Activated CD4-positive, alpha-beta T cell treated with anti-CD3 and anti-CD28 coated beads, Interleukin-2, amount 50 U/mL, for 24 hours (primary cell): ENCODE results near the gene HOATZ.
A peak's percentile ranks its signal among the peaks of the same experiment; 100 is the strongest.

Source experiments
- DNase-seq, 2 donors: peaks; one replicate each; pipeline ENCODE4 v3.0.0-alpha.2; 2020; ENCODE audit warnings: low read depth in 1 of 2, low spot score in 1 of 2

The HOATZ gene

GRCh38 chr11:111521135-111521534 lies 6.6 kb downstream of the HOATZ start:
- no peak for DNase-seq

GRCh38 chr11:111522426-111522825 lies 7.8 kb downstream of the HOATZ start:
- no peak for DNase-seq

GRCh38 chr11:111523343-111523742 lies 8.8 kb downstream of the HOATZ start:
- no peak for DNase-seq

DNA sequence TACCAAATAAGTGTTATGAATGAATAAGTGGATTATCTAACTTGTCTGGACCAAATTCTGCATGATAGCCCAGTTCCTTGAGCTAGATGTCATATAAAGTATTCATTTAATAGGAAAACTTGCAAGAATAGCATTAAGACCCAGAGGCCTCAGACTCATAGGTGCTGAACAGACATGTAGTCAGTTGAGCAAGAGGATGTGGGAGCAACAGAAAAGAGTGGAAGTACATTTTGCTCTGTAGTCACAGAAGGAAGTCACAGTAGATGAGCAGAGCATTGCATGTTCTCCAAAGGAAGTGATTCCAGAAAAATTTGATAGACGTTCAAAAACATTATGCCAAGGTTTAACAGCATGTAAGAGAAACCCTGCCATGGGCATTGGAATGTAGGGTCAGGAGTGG lies 9.5 kb downstream of the HOATZ start:
- DNase-seq: no peak

GRCh38 chr11:111525456-111525855 lies 10.9 kb downstream of the HOATZ start:
- DNase-seq: no peak

DNA sequence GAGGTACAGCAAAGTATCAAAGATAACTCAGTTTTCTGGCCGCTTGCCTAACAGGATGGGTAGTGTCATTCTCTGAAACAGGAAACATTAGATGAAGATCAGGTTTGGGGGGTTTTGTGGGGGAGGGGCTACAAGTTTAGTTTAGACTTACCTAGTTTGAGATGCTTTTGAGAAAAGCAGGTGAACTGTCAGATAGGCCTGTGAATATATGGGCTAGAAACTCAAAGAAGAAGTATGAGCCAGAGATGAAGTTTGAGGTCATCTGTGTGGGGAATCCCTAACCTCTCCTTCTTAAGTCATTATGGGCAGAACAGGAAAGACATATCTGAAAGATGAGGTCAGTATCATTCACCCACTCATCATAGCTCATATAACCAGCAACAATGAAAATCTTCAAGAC lies 11.9 kb downstream of the HOATZ start:
- DNase-seq: no peak

DNA sequence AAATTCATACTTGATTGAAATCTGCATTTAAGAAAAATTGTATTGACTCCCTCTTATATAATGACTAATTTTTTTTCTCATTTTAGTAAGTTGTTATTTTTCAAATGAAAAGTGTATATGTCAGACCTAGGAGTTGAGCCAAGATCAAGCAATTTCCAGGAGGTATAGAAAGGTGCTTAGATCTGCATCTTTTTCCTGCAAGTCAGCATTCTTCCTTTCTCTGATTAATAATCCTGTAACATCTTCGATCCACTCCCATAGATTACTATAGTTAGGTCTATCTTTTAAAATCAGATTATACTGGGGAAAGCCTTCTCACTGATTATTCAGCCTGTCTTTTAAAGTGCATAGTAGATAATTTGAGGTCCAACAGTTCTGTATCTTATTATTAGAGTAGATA lies 12.7 kb downstream of the HOATZ start:
- no peak for DNase-seq

DNA sequence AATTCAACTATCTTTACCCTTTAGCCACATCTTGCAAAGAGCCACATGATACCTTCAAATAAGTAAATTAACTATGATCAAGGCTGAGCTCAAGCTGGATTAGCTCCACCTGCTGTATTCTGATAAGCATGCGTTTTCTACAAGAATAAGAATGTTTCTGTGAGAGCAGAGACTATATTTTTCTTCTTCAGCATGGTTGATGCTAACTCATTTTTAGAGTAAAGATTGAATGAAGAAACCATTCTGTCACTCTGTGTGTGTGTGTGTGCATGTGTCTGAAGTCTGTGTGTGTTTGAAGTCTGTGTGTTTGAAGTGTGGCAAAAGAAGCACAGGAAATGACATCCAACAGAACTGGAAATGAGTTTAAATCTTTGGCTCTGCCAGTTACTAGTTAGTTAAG lies 14.0 kb downstream of the HOATZ start:
- no peak for DNase-seq

- DNase-seq: no peak
These were observed 15.5 kb downstream of the HOATZ start for GRCh38 chr11:111530091-111530490.

DNA sequence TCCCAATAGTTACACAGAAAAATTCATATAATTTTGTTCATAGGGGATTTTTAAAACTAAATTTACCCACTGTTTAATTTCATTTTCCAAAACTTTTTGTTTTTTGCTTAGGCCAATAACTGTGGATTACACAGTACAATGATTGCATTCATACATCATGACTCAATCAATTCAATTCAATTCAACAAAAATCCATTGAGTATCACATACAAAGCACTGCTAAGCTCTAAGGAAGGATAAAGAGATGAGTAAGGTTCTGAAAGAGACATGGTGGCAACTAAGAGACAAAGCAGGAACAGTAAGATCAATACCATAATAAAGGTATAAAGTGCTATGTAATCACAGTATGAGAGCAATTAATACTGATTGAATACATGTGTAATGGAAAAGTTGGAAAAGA lies 16.6 kb downstream of the HOATZ start:
- DNase-seq: no peak

DNA sequence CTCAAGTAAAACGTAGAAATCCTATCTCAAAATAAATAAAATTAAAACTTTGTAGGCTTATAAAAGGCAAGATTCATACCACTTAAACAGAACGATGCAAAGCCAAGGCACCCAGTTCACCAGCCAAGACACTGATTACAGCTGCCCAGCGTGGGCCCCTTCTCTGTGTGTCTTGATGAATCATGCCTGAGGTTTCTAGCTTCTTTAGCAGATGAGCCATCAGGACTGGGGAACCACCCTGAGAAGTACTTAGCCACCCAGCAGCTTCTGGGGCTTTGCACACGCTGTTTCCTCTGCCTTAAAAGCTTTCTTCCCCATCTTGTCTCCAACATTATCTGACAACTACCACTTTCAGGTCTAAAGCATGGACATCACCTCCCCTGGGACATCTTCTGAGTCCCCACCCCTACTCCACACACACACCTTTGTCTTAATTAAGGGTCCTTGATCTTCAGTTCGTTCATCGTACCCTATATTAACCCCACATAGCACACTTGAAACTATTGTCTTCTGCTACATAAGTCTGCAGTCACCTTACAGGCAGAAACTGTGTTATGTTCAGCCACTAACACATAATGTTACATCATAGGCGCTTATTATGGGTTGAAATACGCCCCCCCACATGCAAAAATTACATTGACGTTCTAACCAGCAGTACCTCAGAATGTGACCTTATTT lies 17.2 kb downstream of the HOATZ start:
- DNase-seq: peak in 1 of 2 donors; percentile 72

DNA sequence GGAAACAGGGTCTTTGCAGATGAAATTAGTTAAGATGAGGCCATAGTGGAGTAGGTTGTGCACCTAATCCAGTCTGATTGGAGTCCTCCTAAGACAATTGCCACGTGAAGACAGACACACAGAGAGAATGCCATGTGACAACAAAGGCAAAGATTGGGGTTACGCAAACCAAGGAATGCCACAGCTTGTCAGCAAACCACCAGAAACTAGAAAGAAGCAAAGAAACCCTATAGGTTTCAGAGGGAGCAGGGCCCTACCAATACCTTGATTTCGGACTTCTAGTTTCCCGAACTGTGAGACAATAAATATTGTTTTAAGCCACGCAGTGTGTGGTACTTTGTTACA lies 17.8 kb downstream of the HOATZ start:
- no peak for DNase-seq

- DNase-seq: no peak
These were observed 20.7 kb downstream of the HOATZ start for GRCh38 chr11:111535281-111535680.

DNA sequence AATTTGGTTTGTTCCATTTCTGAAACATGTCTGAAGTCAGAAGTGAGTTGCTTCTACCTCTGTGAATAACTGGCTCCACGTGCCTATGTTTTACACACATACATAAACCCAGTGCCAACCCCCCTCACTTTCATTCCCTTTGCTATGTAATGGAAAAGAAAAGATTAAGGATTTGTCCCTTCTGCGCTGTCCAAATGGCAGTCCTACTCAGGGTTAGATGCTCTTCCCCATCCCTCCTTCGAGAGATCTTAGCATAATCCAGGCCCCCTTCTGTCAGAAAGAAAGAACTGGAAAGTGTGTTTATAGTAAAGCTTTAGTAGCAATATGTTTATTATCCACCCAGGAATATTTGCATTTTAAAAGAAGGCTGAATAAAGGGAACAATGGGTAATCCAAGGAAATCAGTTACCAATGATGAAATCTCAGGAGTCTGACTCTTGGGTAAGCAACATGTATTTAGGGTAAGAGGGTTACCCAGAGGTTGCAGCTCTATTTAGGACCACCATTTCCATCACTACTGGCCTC lies 22.8 kb downstream of the HOATZ start:
- no peak for DNase-seq

- DNase-seq: no peak
These were observed 24.0 kb downstream of the HOATZ start for GRCh38 chr11:111538407-111539114.

- no peak for DNase-seq
These were observed 25.0 kb downstream of the HOATZ start for GRCh38 chr11:111539426-111540113.

DNA sequence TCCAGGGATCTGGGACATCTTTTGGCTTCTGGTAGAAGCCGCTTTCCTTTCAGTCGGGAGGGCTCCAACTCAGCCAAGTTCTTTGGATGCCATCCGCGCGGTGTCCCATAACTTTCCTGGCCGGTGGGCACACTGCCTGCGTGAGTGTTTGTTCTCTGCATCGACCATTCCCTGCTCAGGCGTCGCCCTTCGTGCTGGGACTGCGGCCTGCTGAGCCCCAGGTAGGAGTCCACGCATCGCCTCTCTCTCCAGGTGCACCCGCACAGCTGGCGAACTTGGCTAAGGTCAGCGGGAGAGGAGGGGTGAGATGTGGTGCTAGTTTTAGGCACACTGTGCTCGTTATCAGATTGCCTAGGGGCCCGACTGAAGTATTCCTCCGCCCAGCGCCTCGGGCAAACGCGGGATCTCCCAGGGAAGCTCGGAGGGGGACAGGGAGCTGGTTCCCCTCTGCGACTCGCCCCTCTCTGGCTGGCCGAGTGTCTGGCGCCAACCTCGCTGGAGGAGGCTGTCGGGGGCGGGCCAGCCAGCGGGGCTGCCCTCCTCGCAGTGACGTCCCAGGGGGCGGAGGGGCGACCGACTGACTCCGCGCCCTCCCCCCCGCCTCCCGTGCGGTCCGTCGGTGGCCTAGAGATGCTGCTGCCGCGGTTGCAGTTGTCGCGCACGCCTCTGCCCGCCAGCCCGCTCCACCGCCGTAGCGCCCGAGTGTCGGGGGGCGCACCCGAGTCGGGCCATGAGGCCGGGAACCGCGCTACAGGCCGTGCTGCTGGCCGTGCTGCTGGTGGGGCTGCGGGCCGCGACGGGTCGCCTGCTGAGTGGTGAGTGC lies 25.7 kb downstream of the HOATZ start, which contains the start of gene LAYN:
Gene LAYN (plus strand): TSS at position 607 of the 823 bp plus-strand sequence. CDS start 124 bp downstream, at position 731.
- no peak for DNase-seq

DNA sequence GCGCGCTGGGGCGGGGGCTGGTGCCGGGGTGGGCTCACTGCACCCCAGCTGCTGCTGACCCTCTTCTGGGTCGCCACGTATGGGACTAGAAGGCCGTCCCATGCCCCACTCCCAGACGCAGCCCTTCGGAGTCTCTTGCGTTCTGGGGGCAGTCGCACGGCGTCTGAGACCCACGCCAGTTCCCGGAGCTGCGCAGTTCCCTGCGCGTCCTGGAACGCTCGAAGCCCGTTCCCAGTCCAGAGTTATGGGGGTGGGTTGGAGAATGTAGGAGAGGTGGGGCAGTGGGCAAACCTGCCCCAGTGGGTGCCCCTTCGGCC lies 26.3 kb downstream of the HOATZ start:
- DNase-seq: no peak

DNA sequence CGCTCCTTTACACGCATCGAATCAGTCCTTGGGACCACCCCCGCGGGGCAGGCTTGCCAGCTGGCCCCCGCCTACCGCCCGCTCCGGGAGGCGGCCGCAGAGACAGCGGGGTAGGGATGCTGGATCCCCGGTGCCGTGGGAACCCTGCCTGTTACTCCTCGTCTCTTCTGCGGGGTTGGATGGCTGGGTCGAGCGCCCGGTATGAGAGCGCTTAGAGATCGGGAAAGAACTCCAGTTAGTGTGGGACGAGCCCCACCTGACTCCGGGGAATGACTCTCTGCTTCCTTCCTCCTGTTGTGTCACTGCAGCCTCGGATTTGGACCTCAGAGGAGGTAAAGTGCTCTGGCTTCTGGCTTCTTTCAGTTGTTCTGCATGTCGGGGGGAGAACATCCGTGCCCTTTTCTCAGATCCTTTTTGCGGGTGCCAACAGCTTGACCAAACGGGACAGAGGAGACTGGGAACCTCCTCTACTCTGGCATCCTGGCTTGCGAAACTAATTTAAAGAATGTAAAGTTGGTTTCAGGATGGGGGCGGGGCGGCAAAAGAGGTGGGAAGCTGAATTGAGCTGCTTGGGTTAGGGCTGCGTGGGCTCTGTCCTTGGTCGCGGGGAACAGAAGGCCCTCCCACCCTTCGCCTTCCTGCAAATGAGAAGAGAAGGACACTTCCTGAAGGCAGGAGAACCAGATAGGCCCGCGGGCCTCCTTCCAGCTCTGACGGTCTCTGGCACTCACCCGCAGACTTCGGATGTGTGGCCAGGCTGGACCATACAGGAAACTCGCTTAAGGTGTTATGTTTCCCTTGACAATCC lies 26.9 kb downstream of the HOATZ start:
- DNase-seq: no peak

DNA sequence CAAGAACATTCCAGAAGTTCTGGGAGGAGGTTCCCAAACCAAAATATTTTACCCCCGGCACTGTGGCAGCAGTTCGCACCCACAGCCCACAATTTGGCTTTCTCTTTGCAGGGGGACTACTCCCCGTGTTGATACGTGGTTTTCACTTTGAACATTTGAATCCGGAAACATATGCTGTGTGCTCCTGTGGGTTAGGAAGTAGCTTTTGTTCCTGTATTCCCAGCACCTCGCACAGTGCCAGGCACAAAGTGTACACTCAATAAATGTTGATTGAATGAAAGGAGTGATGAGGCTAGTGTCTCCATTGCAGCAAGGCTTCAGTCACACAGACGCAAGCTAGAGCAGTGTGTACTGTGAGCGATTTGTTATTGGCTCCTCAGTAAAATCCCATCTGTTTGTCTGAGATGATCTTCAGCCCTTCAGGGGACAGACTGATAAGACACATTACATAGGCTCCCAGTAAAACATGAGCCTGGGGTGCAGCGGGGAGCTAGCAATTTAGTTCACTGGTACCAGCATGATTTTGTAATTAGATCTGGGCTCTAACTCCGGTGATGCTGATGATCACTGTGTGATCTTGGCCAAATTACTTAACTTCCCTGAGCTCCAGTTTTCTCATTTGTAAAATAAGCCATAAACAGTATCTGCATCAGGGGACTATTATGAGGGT lies 28.2 kb downstream of the HOATZ start:
- no peak for DNase-seq
